ENCODE results near the gene IP6K3. TPM values are rescaled to one million over a fixed set of nuclear protein-coding genes. Genes with fewer than 3 reads are reported as not detected.
A peak's percentile ranks its signal among the peaks of the same experiment; 100 is the strongest.

Gene IP6K3
- total and polyA plus RNA-seq, 3 experiments from 2014 or later, result not detected

DNA sequence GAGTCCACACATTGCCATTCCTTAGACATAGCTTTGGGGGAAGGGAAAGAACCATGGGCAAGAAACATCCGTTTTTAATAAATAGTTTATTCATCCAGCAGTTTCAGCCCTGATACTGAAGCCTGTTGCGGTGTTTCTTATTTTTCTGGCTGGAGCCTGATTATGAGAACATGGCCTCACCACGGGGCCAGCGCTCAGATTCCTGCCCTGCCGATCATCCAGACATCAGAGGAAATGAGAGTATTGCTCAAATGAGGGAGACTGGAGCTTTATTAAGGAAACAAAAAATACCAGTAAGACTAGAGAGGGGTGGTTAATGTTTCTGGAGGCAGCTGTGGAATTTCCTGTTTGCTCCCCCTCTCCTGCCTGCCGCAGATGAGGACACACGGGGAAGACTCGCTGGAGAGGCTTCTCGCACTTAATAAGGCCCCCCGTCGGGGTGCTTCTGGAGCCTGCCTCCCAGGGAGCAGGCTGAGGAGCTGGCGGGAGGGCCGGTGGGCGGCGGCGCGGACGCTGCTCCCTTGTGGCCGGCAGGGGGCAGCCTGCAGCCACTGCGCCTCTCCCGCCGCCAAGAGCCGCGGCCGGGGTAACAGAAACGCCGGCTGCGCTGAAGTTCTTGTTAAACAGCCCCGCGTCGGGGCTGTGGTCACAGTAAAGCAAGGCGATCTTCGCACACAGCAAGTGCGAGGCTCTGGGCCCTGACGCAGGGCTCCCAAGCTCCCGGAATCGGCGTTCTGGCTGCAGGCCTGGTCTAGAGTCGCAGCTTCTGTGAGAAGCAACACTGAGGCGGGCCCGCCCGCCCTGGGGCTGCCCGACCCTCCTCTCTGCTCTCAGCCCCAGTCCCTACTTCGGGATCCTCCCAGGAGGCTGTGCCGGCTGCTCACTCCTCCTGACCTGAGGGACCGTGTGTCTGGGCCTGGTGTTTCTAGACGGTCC is 24.7 kb upstream of the IP6K3 start:
- Mint-ChIP-seq H3K9me3 (no peaks in the 10 kb centered on the region), H3K36me3 (peaks cover 2 to 43% (median 4%) of the 10 kb centered on the region in 3 donors), H3K27me3 (peaks cover 4 to 15% of the 10 kb centered on the region in 2 donors), H3K4me1 (peaks cover 13 to 23% (median 16%) of the 10 kb centered on the region in 3 donors), H3K4me3 (peak overlapping the region in 2 of 7 donors; percentile 15 to 44), H3K27ac (peak overlapping the region in 2 of 8 donors; percentile 36 to 86)
- no peaks in the 10 kb centered on the region for H3K27me3 ChIP-seq (ENCODE audit: insufficient read depth, low read length, poor library complexity, severe bottlenecking)
- H3K27ac ChIP-seq (ENCODE audit: low read depth, low read length), result no peak overlapping the region
- POLR2A ChIA-PET, result interaction anchor here (1.1 kb wide), 1 partner anchor 17 kb away, joined by 4 read pairs; the partner anchor contains the start of gene LEMD2
- CTCF ChIA-PET, result interaction anchor here (0.8 to 8.6 kb wide), 35 partner anchors 9 to 396 kb away, joined by 3 to 106 read pairs (median 4); partner anchors contain the start of genes GRM4, LEMD2 and UQCC2
- no peaks in the 10 kb centered on the region for H3K9me3 ChIP-seq (ENCODE audit: low read length)
- peaks cover 27% of the 10 kb centered on the region for H3K36me3 ChIP-seq (ENCODE audit: insufficient read depth, low read length)
- H3K4me3 ChIP-seq (ENCODE audit: low read length), result no peak overlapping the region
- peaks cover 6% of the 10 kb centered on the region for H3K4me1 ChIP-seq (ENCODE audit: insufficient read depth, low read length)
- DNase-seq, result peak; percentile 40 to 69 (median 54)

DNA sequence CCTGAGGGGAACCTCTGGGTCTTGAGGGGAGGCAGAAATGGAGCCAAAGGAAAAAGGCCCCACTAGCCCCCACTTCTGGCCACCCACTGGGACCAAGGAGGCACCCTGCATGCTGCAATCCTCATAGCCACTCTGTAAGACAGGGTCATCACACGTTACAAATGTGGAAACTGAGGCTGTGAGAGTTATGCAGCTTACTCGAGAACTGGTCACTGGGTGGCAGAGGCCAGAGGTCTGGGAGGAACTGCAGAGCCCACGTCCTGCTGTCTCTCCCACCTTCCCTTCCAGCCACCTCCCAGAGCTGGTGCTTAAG is 24.1 kb upstream of the IP6K3 start:
- Mint-ChIP-seq H3K4me3 (no peak overlapping the region), H3K4me1 (peaks cover 13 to 23% (median 16%) of the 10 kb centered on the region in 3 donors), H3K9me3 (no peaks in the 10 kb centered on the region), H3K27me3 (peaks cover 4 to 15% of the 10 kb centered on the region in 2 donors), H3K27ac (no peak overlapping the region), H3K36me3 (peaks cover 0 to 37% (median 2%) of the 10 kb centered on the region in 3 donors)
- ChIA-PET CTCF (interaction anchor here (0.8 to 8.6 kb wide), 32 partner anchors 8 to 397 kb away, joined by 3 to 106 read pairs (median 4); partner anchors contain the start of genes LEMD2 and UQCC2), POLR2A (no interaction called here)
- no peak overlapping the region for H3K4me3 ChIP-seq (ENCODE audit: low read length)
- no peak for DNase-seq
- peaks cover 21% of the 10 kb centered on the region for H3K36me3 ChIP-seq (ENCODE audit: insufficient read depth, low read length)
- H3K4me1 ChIP-seq (ENCODE audit: insufficient read depth, low read length), result peaks cover 6% of the 10 kb centered on the region
- no peak overlapping the region for H3K27ac ChIP-seq (ENCODE audit: low read depth, low read length)
- H3K27me3 ChIP-seq (ENCODE audit: insufficient read depth, low read length, poor library complexity, severe bottlenecking), result no peaks in the 10 kb centered on the region
- no peaks in the 10 kb centered on the region for H3K9me3 ChIP-seq (ENCODE audit: low read length)

- H3K27ac ChIP-seq (ENCODE audit: low read depth, low read length), result no peak overlapping the region
- no peak for DNase-seq
- ChIA-PET CTCF (interaction anchor here (1.1 to 8.6 kb wide), 18 partner anchors 10 to 385 kb away, joined by 3 to 106 read pairs (median 6); partner anchors contain the start of genes LEMD2 and UQCC2), POLR2A (no interaction called here)
- no peak overlapping the region for H3K4me3 ChIP-seq (ENCODE audit: low read length)
- Mint-ChIP-seq H3K9me3 (no peaks in the 10 kb centered on the region), H3K36me3 (peaks cover 0 to 32% (median 2%) of the 10 kb centered on the region in 3 donors), H3K4me1 (peaks cover 13 to 23% (median 16%) of the 10 kb centered on the region in 3 donors), H3K4me3 (no peak overlapping the region), H3K27ac (peak overlapping the region in 1 of 8 donors; percentile 19), H3K27me3 (peaks cover 4 to 18% of the 10 kb centered on the region in 2 donors)
- no peaks in the 10 kb centered on the region for H3K27me3 ChIP-seq (ENCODE audit: insufficient read depth, low read length, poor library complexity, severe bottlenecking)
- no peaks in the 10 kb centered on the region for H3K9me3 ChIP-seq (ENCODE audit: low read length)
- peaks cover 6% of the 10 kb centered on the region for H3K4me1 ChIP-seq (ENCODE audit: insufficient read depth, low read length)
- H3K36me3 ChIP-seq (ENCODE audit: insufficient read depth, low read length), result peaks cover 16% of the 10 kb centered on the region
These were observed 23.6 kb upstream of the IP6K3 start for GRCh38 chr6:33770124-33770832.

DNA sequence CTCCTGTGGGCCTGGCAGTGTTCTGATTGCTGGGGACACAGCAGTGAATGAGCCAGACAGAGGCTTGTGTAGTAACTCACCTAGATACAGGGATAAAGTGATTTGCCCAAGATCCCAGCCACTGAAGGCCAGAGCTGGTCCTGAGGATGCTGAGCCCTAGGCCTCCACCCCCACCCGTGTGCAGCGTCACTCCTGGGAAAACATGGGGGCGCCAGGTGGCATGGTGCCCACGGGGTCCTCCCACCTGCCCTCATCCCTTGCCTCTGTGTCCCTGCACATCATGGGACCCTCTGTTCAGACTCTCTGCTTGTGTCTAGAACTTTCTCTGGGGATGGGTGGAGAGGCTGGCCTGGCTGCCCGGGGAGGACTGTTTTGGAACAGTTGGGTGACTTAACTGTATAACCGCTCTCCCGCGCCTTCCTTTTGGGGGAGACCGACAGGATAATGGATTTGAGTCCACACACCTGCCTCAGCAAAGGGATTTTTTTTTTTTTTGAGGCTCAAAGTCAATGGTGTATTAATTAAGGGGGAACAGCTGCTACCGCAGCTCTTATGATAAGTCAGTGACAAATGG is 22.6 kb upstream of the IP6K3 start:
- DNase-seq, result no peak
- H3K4me3 Mint-ChIP-seq, result no peak overlapping the region
- H3K4me1 Mint-ChIP-seq, result peaks cover 13 to 23% (median 16%) of the 10 kb centered on the region in 3 donors
- no peaks in the 10 kb centered on the region for H3K9me3 ChIP-seq (ENCODE audit: low read length)
- peaks cover 6% of the 10 kb centered on the region for H3K4me1 ChIP-seq (ENCODE audit: insufficient read depth, low read length)
- no peak overlapping the region for H3K4me3 ChIP-seq (ENCODE audit: low read length)
- no peak overlapping the region for H3K27ac ChIP-seq (ENCODE audit: low read depth, low read length)
- ChIA-PET POLR2A (no interaction called here), CTCF (interaction anchor here (1.1 to 8.6 kb wide), 12 partner anchors 9 to 386 kb away, joined by 3 to 106 read pairs (median 10); partner anchors contain the start of genes LEMD2 and UQCC2)
- H3K9me3 Mint-ChIP-seq, result no peaks in the 10 kb centered on the region
- peak overlapping the region in 1 of 8 donors; percentile 78 for H3K27ac Mint-ChIP-seq
- H3K36me3 Mint-ChIP-seq, result peaks cover 0 to 22% (median 2%) of the 10 kb centered on the region in 3 donors
- H3K27me3 ChIP-seq (ENCODE audit: insufficient read depth, low read length, poor library complexity, severe bottlenecking), result no peaks in the 10 kb centered on the region
- H3K36me3 ChIP-seq (ENCODE audit: insufficient read depth, low read length), result peaks cover 8% of the 10 kb centered on the region
- peaks cover 4 to 18% of the 10 kb centered on the region in 2 donors for H3K27me3 Mint-ChIP-seq

DNA sequence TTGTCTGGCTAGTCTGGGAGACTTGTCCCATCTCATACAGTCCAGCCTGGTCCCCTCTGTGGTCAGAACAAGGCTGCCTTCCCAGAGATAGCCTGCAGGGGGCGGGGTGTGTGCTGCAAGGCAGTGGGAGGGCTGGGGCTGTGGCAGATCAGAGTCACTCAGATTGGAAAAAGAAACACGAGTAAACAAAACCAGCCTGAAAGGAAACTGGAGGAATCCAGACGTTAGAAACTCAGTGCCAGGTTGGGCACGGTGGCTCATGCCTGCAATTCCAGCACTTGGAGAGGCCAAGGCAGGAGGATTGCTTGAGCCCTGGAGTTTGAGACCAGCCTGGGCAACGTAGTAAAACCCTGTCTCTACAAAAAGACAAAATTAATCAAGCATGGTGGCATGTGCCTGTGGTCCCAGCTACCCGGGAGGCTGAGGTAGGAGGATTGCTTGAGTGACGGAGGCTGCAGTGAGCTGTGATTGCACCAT is 22.0 kb upstream of the IP6K3 start:
- no peaks in the 10 kb centered on the region for H3K27me3 ChIP-seq (ENCODE audit: insufficient read depth, low read length, poor library complexity, severe bottlenecking)
- peak; percentile 49 to 77 (median 55) for DNase-seq
- Mint-ChIP-seq H3K36me3 (peaks cover 0 to 18% (median 2%) of the 10 kb centered on the region in 3 donors), H3K27ac (no peak overlapping the region), H3K4me1 (peaks cover 13 to 23% (median 16%) of the 10 kb centered on the region in 3 donors), H3K4me3 (no peak overlapping the region), H3K27me3 (peaks cover 6 to 18% of the 10 kb centered on the region in 2 donors), H3K9me3 (no peaks in the 10 kb centered on the region)
- peaks cover 8% of the 10 kb centered on the region for H3K36me3 ChIP-seq (ENCODE audit: insufficient read depth, low read length)
- H3K9me3 ChIP-seq (ENCODE audit: low read length), result no peaks in the 10 kb centered on the region
- POLR2A ChIA-PET, result no interaction called here
- CTCF ChIA-PET, result interaction anchor here (1.1 to 8.6 kb wide), 12 partner anchors 9 to 387 kb away, joined by 3 to 106 read pairs (median 6); partner anchors contain the start of gene UQCC2
- peaks cover 6% of the 10 kb centered on the region for H3K4me1 ChIP-seq (ENCODE audit: insufficient read depth, low read length)
- no peak overlapping the region for H3K4me3 ChIP-seq (ENCODE audit: low read length)
- no peak overlapping the region for H3K27ac ChIP-seq (ENCODE audit: low read depth, low read length)

- no peak for DNase-seq
- no peaks in the 10 kb centered on the region for H3K9me3 Mint-ChIP-seq
- H3K36me3 ChIP-seq (ENCODE audit: insufficient read depth, low read length), result peaks cover 2% of the 10 kb centered on the region
- H3K4me1 Mint-ChIP-seq, result peaks cover 8 to 18% (median 8%) of the 10 kb centered on the region in 3 donors
- H3K4me1 ChIP-seq (ENCODE audit: insufficient read depth, low read length), result peaks cover 6% of the 10 kb centered on the region
- no peak overlapping the region for H3K27ac ChIP-seq (ENCODE audit: low read depth, low read length)
- H3K27ac Mint-ChIP-seq, result no peak overlapping the region
- no peak overlapping the region for H3K4me3 ChIP-seq (ENCODE audit: low read length)
- H3K27me3 ChIP-seq (ENCODE audit: insufficient read depth, low read length, poor library complexity, severe bottlenecking), result no peaks in the 10 kb centered on the region
- no peaks in the 10 kb centered on the region for H3K9me3 ChIP-seq (ENCODE audit: low read length)
- H3K4me3 Mint-ChIP-seq, result no peak overlapping the region
- CTCF ChIA-PET, result interaction anchor here (1.1 to 8.6 kb wide), 12 partner anchors 7 to 388 kb away, joined by 3 to 106 read pairs (median 6); partner anchors contain the start of gene UQCC2
- H3K27me3 Mint-ChIP-seq, result peaks cover 8 to 18% of the 10 kb centered on the region in 2 donors
- POLR2A ChIA-PET, result no interaction called here
- H3K36me3 Mint-ChIP-seq, result peaks cover 0 to 6% (median 0%) of the 10 kb centered on the region in 3 donors
These were observed 20.5 kb upstream of the IP6K3 start for GRCh38 chr6:33766921-33767907.

- no peak overlapping the region for H3K27ac Mint-ChIP-seq
- no peaks in the 10 kb centered on the region for H3K9me3 Mint-ChIP-seq
- H3K36me3 ChIP-seq (ENCODE audit: insufficient read depth, low read length), result no peaks in the 10 kb centered on the region
- peaks cover 8 to 18% of the 10 kb centered on the region in 2 donors for H3K27me3 Mint-ChIP-seq
- no peak overlapping the region for H3K4me3 Mint-ChIP-seq
- no peaks in the 10 kb centered on the region for H3K9me3 ChIP-seq (ENCODE audit: low read length)
- no peaks in the 10 kb centered on the region for H3K36me3 Mint-ChIP-seq
- H3K4me1 ChIP-seq (ENCODE audit: insufficient read depth, low read length), result no peaks in the 10 kb centered on the region
- ChIA-PET CTCF (no interaction called here), POLR2A (no interaction called here)
- no peak overlapping the region for H3K4me3 ChIP-seq (ENCODE audit: low read length)
- no peak overlapping the region for H3K27ac ChIP-seq (ENCODE audit: low read depth, low read length)
- DNase-seq, result no peak
- H3K4me1 Mint-ChIP-seq, result peaks cover 0 to 12% (median 1%) of the 10 kb centered on the region in 3 donors
- no peaks in the 10 kb centered on the region for H3K27me3 ChIP-seq (ENCODE audit: insufficient read depth, low read length, poor library complexity, severe bottlenecking)
These were observed 18.7 kb upstream of the IP6K3 start for GRCh38 chr6:33765368-33765767.
